ENCODE data around the gene OR4Q3. TPM values are rescaled to one million over a fixed set of nuclear protein-coding genes. Genes with fewer than 3 reads are reported as not detected.

Gene OR4Q3
- not detected in 5 replicates for total RNA-seq (2022; extraction: Qiagen RNA extraction; ENCODE audit: low read depth)

DNA sequence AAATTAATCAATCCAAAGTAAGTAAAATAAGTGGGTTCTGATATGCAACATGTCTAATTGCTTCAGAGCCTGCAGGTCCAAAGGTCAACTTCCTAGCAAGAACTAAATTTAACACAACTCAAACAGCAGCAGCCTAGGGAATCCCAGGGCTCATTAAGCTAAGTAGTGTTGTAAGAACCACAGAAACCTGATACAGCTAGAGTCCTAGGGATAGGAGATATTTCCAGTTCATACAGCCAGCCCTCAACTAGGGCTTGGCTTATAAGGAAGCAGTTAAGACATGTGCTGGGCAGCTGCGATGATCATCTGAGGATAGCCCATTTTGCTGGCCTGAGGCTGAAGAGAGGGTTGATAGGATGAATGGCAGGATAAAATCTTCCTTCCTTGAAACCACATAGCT lies at the start of gene OR4Q3:
TSS of gene OR4Q3 (plus strand) at position 316 of the 400 bp plus-strand sequence.

DNA sequence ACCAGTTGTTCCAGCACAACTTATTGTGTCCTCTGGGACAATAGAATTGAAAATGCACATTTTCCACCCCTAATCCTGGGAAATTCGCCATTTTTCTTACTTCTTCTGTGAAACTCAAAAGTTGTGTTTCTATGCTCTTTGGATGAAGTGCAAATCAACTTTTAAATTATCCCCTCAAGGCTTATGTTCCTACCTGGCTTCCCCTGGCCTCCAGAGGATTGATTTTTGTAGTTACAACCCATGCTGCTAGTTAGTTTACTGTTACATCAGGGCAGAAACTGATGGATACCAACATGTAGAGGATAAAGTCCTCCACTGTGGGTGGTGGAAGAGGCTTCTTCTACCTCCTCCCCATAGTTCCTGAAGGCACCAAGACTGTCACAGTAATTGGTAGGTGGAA lies 29.8 kb downstream of the OR4Q3 start, which contains the start of gene OR4M1:
TSS of gene OR4M1 (plus strand) at position 301 of the 400 bp plus-strand sequence. CDS start 6,819 bp downstream, outside the sequence.

Other genes starting within 250 kb of the OR4Q3 start
- gene OR11H2, start 29.7 kb upstream of the OR4Q3 start, total RNA-seq (2022; extraction: Qiagen RNA extraction; ENCODE audit: low read depth): not detected in 5 replicates
- gene OR4M1, start 29.9 kb downstream of the OR4Q3 start, total RNA-seq (2022; extraction: Qiagen RNA extraction; ENCODE audit: low read depth): not detected in 5 replicates
- not detected in 5 replicates for gene OR4N2, start 60.2 kb downstream of the OR4Q3 start, total RNA-seq (2022; extraction: Qiagen RNA extraction; ENCODE audit: low read depth)
- gene OR4K2, start 131.6 kb downstream of the OR4Q3 start, total RNA-seq (2022; extraction: Qiagen RNA extraction; ENCODE audit: low read depth): not detected in 5 replicates
- gene OR4K5, start 177.0 kb downstream of the OR4Q3 start, total RNA-seq (2022; extraction: Qiagen RNA extraction; ENCODE audit: low read depth): not detected in 5 replicates
- not detected in 5 replicates for gene OR4K1, start 187.3 kb downstream of the OR4Q3 start, total RNA-seq (2022; extraction: Qiagen RNA extraction; ENCODE audit: low read depth)
- not detected in 5 replicates for gene OR4K15, start 232.0 kb downstream of the OR4Q3 start, total RNA-seq (2022; extraction: Qiagen RNA extraction; ENCODE audit: low read depth)